PC-3 (cell line): Measurements from ENCODE around the gene PDCD11.
"Not testable (repeated sequence)": the region's sequence is repeated elsewhere in the genome, so short reads cannot be mapped to it uniquely, and the experiment has no call there.

Experiments used
- CTCF ChIP-seq: fragments of 300-600 bp; sonication (generic); conservative IDR thresholded peaks from 2 replicates; pipeline ENCODE4 v1.5.1; 2017; ENCODE audit warnings: antibody characterized with exemption, low read depth, mild to moderate bottlenecking, low read length
- EZH2phosphoT487 ChIP-seq: fragments of 300-600 bp; sonication (generic); IDR thresholded peaks from 2 replicates; pipeline ENCODE4 v1.6.1; 2018; ENCODE audit warnings: mild to moderate bottlenecking, antibody characterized with exemption, low read length, borderline replicate concordance

DNA sequence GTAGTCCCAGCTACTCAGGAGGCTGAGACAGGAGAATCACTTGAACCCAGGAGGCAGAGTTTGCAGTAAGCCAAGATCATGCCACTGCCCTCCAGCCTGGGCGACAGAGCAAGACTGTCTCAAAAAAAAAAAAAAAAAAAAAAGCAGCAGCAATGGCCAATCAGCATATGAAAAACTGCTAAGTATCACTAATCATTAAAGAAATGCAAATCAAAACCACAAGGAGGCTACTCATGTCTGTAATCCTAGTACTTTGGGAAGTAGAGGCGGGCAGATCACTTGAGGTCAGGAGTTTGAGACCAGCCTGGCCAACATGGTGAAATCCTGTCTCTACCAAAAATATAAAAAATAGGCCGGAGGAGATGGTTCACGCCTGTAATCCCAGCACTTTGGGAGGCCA is 41.9 kb upstream of the PDCD11 start:
- not testable (repeated sequence) for TF ChIP-seq CTCF, EZH2phosphoT487
